HG03045 (cell line): ENCODE results near the gene GDPD4.

Experiments used
- ATAC-seq: cut with Tn5 transposase; IDR thresholded peaks from one replicate; pipeline ENCODE4 v1.9.1; 2021; ENCODE audit warnings: mild to moderate bottlenecking, moderate library complexity; ENCODE audit not compliant: unreplicated experiment

Gene GDPD4

GRCh38 chr11:77206264-77207018 is 95.0 kb downstream of the GDPD4 start:
- ATAC-seq, result no peak

DNA sequence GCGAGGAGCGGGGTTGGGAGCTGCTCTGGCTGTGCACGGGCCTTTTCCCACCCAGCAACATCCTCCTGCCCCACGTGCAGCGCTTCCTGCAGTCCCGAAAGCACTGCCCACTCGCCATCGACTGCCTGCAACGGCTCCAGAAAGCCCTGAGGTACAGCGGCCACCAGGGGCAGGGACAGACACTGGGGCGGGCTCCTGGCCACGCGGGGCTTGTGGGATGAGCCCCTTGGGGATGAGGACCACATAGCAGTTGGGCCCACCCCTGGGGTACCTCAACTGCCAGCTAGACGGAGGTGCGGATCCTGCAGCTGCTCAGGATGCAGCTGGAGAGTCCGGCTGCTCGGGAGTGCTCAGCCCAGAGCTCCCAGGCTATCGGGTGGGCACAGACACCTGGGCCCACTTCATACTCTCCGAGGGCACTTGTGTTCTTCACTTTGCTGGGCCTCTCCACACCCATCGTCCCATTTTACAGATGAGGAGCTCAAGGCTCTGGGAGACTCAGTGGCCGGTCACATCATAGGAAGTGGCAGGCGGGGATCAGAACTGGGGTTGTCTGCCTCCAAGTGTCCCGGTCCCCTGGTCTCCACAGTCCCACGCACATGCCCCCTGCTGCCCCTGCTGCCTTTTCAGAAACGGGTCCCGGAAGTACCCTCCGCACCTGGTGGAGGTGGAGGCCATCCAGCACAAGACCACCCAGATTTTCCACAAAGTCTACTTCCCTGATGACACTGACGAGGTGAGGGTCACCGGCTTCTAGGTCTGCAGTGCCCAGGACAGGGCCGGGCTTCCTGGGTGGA is 95.8 kb downstream of the GDPD4 start:
- ATAC-seq, result no peak

GRCh38 chr11:77204754-77205466 is 96.6 kb downstream of the GDPD4 start:
- ATAC-seq, result no peak

DNA sequence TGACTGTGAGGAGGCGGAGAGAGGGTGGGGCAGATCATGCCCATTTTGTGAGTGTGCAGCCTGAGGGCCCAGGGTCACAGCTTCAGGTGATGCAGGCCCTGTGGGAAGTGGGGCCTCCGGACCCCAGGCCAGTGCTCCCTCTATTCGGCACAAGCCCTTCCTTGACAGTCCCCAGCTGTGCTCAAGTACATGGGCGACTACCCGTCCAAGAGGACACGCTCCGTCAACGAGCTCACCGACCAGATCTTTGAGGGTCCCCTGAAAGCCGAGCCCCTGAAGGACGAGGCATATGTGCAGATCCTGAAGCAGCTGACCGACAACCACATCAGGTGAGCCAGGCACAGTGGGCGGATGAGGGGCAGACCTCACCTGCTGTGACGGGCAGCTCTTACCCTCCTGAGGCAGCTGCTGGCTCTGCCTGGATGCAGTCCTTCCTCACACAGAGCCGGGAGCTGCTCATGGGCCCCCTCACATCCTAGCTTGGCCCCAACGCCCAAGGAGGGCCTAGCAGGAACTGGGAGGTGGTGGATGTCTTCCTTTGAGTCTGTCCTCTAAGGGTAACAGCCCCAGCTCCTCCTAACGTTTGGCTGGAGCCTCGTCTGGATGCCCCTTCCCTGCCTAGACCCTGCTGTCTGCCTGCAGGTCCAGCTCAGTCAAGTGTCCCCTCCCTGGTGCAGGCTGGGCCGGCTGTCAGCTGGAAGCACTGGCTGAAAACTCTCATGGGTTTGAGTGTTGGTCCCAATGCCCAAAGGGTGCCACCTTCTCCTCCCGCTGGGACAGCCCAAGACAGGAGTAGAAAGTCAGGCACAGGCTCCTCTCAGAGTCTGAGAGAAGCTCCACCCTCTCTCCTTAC is 97.4 kb downstream of the GDPD4 start:
- no peak for ATAC-seq

- ATAC-seq, result no peak
Measured at GRCh38 chr11:77202941-77203900, 98.3 kb downstream of the GDPD4 start.

DNA sequence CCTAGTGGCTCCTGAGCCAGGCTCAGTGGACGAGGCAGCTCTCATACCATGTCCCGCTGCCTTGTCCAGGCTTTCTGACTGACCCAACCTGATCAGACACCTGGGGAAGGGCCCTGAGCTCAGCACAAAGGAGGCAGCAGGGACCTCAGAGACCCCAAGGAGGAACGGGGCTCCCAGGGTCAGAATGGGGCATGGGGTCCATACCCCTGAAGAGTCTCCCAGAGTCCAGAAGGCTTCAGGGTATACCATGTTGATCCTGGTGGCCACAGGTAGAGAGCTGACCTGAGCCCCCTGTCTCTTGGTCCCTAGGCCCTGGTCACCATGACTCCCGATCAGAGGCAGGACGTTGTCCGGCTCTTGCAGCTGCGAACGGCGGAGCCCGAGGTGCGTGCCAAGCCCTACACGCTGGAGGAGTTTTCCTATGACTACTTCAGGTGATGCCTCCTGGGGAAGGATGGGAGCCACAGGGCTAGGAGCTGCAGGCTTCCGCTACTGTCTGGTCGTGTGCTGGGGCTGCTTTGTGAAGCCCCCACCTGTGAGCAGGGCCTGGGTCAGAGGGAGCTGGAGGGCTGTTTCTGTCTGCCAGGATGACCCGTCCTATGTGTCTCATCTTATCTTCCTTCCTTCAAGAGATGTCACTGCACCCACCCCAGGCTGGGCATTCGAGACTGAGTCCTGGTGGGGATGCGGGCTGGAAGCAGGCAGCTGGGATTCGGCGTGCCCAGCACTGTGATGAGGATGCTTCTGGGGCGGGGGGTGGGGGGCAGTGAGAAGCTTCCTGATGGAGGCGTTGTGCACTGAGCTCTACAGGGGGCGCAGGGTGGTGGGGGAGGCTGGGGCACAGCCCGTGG is 99.3 kb downstream of the GDPD4 start:
- ATAC-seq, result no peak

DNA sequence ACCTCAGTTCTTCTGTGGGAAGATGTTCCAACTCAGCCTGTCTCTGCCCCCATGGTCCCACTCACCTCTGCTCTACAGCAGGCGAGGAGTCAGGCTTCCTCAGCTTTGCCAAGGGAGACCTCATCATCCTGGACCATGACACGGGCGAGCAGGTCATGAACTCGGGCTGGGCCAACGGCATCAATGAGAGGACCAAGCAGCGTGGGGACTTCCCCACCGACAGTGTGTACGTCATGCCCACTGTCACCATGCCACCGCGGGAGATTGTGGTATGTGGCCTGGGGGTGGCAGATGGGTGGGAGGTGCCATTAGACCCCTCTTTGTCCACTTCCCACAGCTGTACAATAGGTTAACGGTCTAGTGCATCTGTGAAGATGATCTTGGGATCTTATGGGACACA is 100.1 kb downstream of the GDPD4 start:
- ATAC-seq, result no peak

DNA sequence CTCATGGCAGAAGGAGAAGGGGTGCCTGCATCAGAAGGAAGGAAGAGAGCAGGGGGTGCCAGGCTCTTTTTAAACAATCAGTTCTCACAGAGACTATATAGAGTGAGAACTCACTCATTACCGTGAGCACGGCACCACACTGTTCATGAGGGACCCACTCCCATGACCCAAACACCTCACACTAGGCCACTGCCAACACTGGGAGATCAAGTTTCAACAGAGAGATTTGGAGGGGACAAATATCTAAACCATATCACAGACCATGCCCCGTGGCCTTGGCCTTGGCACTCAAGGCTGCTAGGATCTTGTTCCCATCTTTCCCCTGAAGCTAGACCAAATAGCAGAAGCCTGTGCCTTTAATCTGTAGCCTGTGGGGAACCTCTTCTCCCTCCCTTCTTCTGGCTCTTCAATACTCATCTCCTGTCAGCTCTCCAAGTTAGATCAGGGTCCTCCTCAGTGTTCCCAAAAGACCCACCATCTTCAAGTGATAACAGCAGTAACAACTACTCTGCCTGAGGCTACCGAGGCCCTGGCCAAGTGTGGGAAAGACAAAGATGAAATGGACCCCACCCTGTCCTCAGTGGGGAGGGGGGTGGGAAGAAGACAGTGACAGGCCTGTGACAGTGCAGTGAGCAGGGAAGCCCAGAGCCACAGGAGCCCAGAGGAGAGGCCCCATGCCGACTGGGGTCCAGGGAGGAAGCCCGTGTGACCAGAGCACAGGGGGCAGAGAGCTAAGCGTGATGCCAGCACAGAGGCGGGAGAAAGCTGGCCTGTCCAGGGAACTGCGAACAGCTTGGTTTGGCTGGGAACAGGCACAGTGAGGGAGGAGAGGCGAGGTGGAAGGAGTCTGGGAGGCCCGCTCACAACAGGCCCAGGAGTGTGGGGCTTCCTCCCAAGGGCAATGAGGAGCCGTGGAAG is 100.9 kb downstream of the GDPD4 start:
- no peak for ATAC-seq

GRCh38 chr11:77199137-77199745 is 102.2 kb downstream of the GDPD4 start:
- no peak for ATAC-seq

DNA sequence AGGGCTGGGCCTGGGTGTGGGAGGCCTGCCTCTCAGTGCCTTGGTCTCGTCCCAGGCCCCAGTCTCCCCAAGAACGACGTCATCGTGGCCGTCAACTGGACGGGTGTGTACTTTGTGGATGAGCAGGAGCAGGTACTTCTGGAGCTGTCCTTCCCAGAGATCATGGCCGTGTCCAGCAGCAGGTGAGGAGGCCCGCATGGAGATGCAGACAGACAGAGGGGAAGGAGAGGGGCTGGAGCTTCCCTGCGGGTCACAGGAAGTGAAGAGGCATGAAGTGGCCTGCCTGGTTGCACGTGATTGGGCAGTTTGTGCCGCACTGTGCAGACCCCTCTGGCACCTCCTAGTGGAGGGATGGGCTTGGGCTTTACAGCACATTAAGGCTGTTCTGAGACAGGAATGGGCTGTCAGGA is 103.0 kb downstream of the GDPD4 start:
- ATAC-seq, result no peak

- ATAC-seq, result no peak
Measured at GRCh38 chr11:77197626-77198320, 103.7 kb downstream of the GDPD4 start.

DNA sequence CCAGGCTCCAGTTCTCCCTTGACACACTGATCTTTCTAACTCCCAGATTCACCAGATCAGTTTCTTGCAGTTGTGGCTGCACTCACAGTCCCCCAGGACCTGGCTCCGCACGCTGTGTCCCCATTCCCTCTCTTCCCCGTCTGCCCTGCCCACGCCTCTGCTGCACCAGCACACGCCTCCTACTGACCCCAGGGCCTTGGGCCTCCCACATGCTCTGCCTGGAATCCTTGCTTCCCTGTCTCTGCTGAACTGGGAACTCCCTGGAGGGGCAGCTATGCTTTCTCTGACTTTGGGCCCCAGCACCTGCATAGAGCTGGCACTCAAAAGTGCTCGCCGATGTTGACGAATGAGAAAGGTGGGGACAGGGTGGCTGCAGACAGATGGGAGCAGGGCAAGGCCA is 104.5 kb downstream of the GDPD4 start:
- ATAC-seq, result no peak

- ATAC-seq, result no peak
Measured at GRCh38 chr11:77195071-77195755, 106.3 kb downstream of the GDPD4 start.

DNA sequence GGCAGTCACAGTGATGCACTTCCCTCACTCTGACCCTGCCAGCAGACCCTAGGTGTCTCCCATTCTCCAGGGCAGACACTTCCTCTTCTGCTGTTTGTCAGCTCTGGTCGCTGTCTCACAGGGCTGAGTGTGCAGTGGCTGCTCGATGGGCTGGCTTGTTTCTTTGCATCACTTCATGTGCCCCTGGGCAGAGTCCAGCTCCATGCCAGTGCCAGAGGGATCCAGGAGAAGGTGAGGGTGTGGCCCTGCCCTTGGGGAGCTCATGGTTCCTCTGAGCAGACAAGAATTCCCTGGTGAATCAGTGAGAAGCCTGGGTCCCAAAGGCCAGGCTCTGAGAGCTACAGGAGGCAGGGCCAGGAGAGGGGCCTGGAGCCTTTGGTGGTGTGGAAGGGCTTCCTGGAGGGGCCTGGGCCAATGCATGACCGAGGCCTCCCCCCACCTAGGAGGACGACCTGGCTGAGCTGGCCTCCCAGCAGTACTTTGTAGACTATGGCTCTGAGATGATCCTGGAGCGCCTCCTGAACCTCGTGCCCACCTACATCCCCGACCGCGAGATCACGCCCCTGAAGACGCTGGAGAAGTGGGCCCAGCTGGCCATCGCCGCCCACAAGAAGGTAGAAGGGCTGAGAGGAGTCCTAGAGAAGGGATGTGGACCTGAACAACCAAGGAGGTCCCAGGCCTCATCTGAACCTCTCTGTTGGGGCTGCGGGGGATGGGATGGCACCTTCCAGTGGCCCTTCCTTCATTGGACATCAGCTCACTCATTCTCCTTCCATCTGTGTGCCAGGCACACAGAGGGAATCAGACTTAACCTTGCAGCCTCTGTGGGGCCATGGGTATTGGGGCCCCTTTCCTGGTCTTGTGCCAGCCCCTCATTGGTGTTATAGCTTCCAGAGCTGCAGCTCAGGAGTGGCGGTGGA is 107.3 kb downstream of the GDPD4 start:
- ATAC-seq, result no peak

GRCh38 chr11:77193167-77193566 is 108.3 kb downstream of the GDPD4 start:
- ATAC-seq, result no peak
